Stimulated activated CD4-positive, alpha-beta T cell treated with anti-CD3 and anti-CD28 coated beads, TNF-alpha, amount 100 ng/mL, for 4 hours (primary cell): Measurements from ENCODE around the gene TBC1D3B.
"Not testable (repeated sequence)": the region's sequence is repeated elsewhere in the genome, so short reads cannot be mapped to it uniquely, and the experiment has no call there.

Experiments
- DNase-seq, 3 experiments: peaks; one replicate each; pipeline ENCODE4 v3.0.0-alpha.2; 2020; ENCODE audit warnings: low read depth in 3 of 3

The TBC1D3B gene

DNA sequence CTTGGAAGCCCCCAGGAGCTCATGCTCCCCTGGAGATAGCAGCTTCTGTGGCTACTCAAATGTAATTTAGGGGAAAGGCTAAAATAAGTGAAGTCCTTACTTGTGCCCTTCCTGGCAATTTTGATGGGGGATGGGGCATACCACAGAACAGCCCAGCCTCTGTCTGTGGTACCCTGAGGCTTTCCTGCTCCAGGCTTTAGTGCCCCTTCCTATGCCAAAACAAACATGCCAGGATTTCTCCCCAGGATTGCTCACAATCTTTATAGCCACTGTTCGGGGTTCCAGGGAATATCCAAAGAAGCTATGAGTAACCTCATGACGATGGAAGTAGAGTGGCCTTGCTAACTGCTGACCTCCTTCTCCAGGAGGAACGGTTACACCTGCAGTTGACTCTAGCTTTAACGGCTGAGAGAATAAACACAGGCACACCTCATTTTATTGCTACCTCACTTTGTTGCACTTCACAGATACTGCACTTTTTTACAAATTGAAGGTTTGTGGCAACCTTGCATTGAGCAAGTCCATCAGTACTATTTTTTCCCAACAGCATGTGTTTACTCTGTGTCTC, 47.9 kb downstream of the TBC1D3B start:
- no peak for DNase-seq

GRCh38 chr17:36127911-36128310, 48.5 kb downstream of the TBC1D3B start:
- no peak for DNase-seq

DNA sequence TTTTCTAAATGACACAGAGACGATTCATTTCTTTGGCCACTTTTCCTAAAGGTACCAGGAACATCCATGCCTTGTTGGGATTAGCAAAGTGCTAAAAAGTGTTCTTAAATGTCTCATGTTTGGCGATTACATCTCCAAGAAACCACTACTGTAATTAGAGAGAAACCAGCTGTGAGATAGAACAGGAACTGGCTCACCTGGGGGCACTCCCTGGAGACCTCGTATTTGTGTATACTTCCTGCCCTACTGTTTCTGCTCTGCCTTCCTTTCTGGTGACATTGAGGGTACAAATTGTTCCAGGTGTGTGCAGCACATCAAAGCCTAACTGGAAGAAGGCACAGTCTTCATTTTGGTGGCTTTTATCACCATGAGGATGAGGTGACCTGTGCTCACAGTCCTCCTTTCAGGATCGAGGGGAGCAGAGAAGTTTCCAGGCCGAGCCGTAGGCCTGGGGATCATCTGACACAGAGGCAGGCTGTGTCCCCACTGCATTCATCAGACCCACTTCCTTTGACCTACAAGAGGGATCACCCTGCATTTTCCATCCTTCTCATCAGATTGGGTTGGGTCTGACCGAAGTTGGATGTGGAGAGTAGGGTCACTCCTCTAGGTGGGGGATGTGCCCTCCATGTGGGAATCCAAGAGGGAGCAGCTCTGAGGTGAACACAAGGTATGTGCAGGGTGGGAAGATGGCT, 49.1 kb downstream of the TBC1D3B start:
- DNase-seq: no peak

GRCh38 chr17:36124879-36125824, 51.3 kb downstream of the TBC1D3B start:
- no peak for DNase-seq

DNA sequence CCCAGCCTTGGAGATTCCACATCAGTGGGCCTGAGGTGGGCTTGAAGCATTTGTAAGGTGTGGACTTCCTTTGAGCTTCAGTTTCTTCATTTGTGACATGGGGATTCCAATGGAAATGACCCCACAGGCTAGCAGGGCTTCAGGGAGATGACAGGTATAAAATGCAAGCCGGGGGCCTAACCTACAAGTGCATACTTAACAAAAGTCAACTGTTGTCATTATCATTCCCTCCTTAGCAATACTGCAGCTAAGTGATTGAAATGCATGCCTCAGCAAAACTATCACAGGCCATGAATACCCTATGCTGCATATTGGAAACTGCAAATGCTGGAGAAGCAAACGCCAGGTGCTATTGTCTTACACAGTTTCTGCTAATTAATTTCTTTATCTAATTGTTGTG, 53.0 kb downstream of the TBC1D3B start:
- DNase-seq: no peak

DNA sequence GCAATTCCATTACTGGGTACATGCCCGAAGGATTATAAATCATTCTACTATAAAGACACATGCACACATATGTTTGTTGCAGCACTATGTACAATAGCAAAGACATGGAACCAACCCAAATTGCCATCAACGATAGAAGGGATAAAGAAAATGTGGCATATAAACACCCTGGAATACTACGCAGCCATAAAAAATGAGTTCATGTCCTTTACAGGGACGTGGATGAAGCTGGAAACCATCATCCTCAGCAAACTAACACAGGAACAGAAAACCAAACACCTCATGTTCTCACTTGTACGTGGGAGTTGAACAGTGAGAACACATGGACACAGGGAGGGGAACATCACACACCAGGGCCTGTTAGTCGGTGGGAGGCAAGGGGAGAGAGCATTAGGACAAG, 55.3 kb downstream of the TBC1D3B start:
- not testable (repeated sequence) for DNase-seq

- DNase-seq: no peak
Observed at GRCh38 chr17:36120221-36120620, 56.2 kb downstream of the TBC1D3B start.

- DNase-seq: no peak
Observed at GRCh38 chr17:36118477-36119353, 57.7 kb downstream of the TBC1D3B start.

GRCh38 chr17:36117505-36118382, 58.7 kb downstream of the TBC1D3B start:
- DNase-seq: no peak
